ENCODE data around the gene XYLT1. TPM values are rescaled to one million over a fixed set of nuclear protein-coding genes. Genes with fewer than 3 reads are reported as not detected.

Gene XYLT1
- total RNA-seq, 2 donors from 2014 or later: 5.1 to 19.3 TPM

DNA sequence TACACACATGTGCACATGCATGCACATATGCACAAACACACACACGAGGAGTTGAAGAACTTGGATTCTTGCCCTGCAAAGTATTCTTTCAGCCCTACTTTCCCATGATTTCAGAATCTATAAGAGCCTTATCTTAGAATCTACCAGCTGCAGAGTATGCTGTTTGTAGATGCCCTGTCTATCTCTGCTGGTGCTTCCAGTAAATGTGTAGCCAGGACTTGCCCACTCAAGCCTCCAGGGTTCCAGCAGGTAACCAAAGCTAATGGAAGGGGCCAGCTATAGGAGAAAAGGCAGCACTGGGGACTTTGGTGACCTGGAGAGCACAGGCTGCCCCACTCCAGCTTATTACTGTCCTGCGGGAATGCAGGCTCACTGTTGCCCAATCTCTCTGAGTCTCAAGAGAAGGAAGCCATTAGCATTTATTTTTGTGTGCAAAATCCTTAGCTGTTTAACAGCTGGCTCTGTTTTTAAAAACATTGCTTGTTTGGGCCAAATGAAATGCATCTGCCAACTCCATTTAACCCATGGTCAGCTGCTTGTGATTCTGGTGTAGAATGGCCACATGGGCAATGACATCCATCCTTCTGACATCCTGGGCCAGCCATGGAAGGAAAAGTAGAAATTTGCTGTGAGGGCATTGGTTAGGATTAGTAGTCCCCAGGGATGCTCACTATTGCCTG is 28.6 kb upstream of the XYLT1 start:
- H3K27ac ChIP-seq: no peak overlapping the region
- no peak overlapping the region for H3K4me3 ChIP-seq
- no peaks in the 10 kb centered on the region for H3K36me3 ChIP-seq
- TF ChIP-seq POLR2A (IDR thresholded peaks at IDR 0.05): no peak
- TF ChIP-seq POLR2AphosphoS5 (IDR thresholded peaks at IDR 0.05): no peak
- no peak for TF ChIP-seq CTCF (IDR thresholded peaks at IDR 0.05)
- H3K27me3 ChIP-seq (replicated peaks; ENCODE audit: insufficient read depth): no peaks in the 10 kb centered on the region
- no peak for DNase-seq (ENCODE audit: low spot score)
- intact Hi-C loops (cut with DNase I): no loop called here
- 52% methylated on average over 2 of the region's 2 CpGs for WGBS
- no peaks in the 10 kb centered on the region for H3K9me3 ChIP-seq
- H3K4me1 ChIP-seq (replicated peaks): no peaks in the 10 kb centered on the region

DNA sequence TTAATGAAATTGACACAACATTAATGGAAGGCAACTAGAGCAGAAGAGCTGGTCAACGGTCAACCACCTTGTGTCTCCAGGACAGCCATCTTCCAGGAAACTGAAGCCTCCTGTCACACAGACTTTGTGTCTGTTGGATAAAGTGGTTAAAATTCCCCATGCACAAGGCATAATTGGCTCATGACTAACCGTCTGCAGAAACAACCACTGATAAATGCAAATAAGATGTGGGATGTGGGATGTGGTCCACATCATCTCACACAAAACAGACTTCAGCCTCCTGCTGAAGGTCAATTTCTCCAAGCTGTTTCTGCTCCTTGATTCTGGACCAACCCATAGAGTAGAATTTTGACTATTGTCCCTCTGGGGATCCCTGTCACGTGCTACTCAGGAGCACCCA is 26.9 kb upstream of the XYLT1 start:
- Histone ChIP-seq H3K27ac (no peak overlapping the region), H3K36me3 (no peaks in the 10 kb centered on the region), H3K4me3 (no peak overlapping the region), H3K27me3 (replicated peaks; ENCODE audit: insufficient read depth) (no peaks in the 10 kb centered on the region), H3K9me3 (no peaks in the 10 kb centered on the region), H3K4me1 (replicated peaks) (no peaks in the 10 kb centered on the region)
- DNase-seq (ENCODE audit: low spot score): no peak
- intact Hi-C loops (cut with DNase I): no loop called here
- 74% methylated on average over 3 of the region's 3 CpGs for WGBS
- TF ChIP-seq CTCF (IDR thresholded peaks at IDR 0.05): no peak

GRCh38 chr16:17496891-17497290 is 26.1 kb upstream of the XYLT1 start:
- H3K27me3 ChIP-seq (replicated peaks; ENCODE audit: insufficient read depth): no peaks in the 10 kb centered on the region
- no peak for TF ChIP-seq POLR2AphosphoS5 (IDR thresholded peaks at IDR 0.05)
- TF ChIP-seq POLR2A (IDR thresholded peaks at IDR 0.05): no peak
- TF ChIP-seq CTCF (IDR thresholded peaks at IDR 0.05): no peak
- no peak overlapping the region for H3K27ac ChIP-seq
- no peak overlapping the region for H3K4me3 ChIP-seq
- H3K4me1 ChIP-seq (replicated peaks): no peaks in the 10 kb centered on the region
- H3K36me3 ChIP-seq: no peaks in the 10 kb centered on the region
- H3K9me3 ChIP-seq: no peaks in the 10 kb centered on the region
- no peak for DNase-seq (ENCODE audit: low spot score)
- intact Hi-C loops (cut with DNase I): no loop called here

DNA sequence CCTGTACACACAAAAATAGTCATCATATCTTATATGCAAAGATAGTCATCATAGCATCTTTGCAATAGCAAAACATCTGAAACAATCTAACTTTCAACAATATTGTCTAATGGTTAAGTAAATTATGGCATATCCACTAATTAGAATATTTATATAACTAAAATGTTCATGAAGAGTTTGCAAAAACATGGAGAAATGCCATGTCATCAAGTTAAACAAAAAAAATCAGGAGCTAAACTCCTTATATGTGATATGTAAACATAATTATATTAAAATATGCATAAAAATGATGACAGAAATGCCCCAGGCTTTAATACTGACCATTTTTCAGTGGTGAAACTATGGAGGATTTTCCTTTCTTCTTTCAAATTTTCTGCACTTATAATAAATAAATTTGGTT is 22.3 kb upstream of the XYLT1 start:
- no peak for TF ChIP-seq CTCF (IDR thresholded peaks at IDR 0.05)
- TF ChIP-seq POLR2A (IDR thresholded peaks at IDR 0.05): no peak
- TF ChIP-seq POLR2AphosphoS5 (IDR thresholded peaks at IDR 0.05): no peak
- DNase-seq (ENCODE audit: low spot score): no peak
- H3K27ac ChIP-seq: no peak overlapping the region
- H3K27me3 ChIP-seq (replicated peaks; ENCODE audit: insufficient read depth): no peaks in the 10 kb centered on the region
- no peaks in the 10 kb centered on the region for H3K4me1 ChIP-seq (replicated peaks)
- no peaks in the 10 kb centered on the region for H3K9me3 ChIP-seq
- no peaks in the 10 kb centered on the region for H3K36me3 ChIP-seq
- no peak overlapping the region for H3K4me3 ChIP-seq
- intact Hi-C loops (cut with DNase I): no loop called here

GRCh38 chr16:17491140-17491662 is 20.4 kb upstream of the XYLT1 start:
- H3K27me3 ChIP-seq (replicated peaks; ENCODE audit: insufficient read depth): no peaks in the 10 kb centered on the region
- WGBS: 79% methylated on average over 4 of the region's 4 CpGs
- no peaks in the 10 kb centered on the region for H3K36me3 ChIP-seq
- TF ChIP-seq POLR2A (IDR thresholded peaks at IDR 0.05) (no peak), CTCF (IDR thresholded peaks at IDR 0.05) (no peak), POLR2AphosphoS5 (IDR thresholded peaks at IDR 0.05) (no peak)
- H3K27ac ChIP-seq: no peak overlapping the region
- intact Hi-C loops (cut with DNase I): no loop called here
- H3K4me3 ChIP-seq: no peak overlapping the region
- DNase-seq (ENCODE audit: low spot score): no peak
- H3K9me3 ChIP-seq: no peaks in the 10 kb centered on the region
- H3K4me1 ChIP-seq (replicated peaks): no peaks in the 10 kb centered on the region
